H9 (cell line): ENCODE data around the gene MYL6B. TPM values are rescaled to one million over a fixed set of nuclear protein-coding genes. Genes with fewer than 3 reads are reported as not detected.
A peak's percentile ranks its signal among the peaks of the same experiment; 100 is the strongest.

Source experiments
- DNase-seq: peaks from one replicate; pipeline ENCODE4 v3.0.0-alpha.2; 2017
- H2AFZ ChIP-seq: one replicate; pipeline ENCODE4 v1.6.1; 2013; ENCODE audit warnings: mild to moderate bottlenecking, low read length, control low read depth, moderate library complexity
- H2AK5ac ChIP-seq: 2 replicates; pipeline ENCODE4 v1.6.1; 2013; ENCODE audit warnings: low read length, control low read depth, mixed read lengths; ENCODE audit not compliant: insufficient read length
- H2BK120ac ChIP-seq: one replicate; pipeline ENCODE4 v1.6.1; 2013; ENCODE audit warnings: low read depth, mild to moderate bottlenecking, low read length, control low read depth, inconsistent platforms; ENCODE audit not compliant: poor library complexity, severe bottlenecking
- H2BK12ac ChIP-seq: 2 replicates; pipeline ENCODE4 v1.6.1; 2013; ENCODE audit warnings: low read length, control low read depth, mixed read lengths, low read depth; ENCODE audit not compliant: insufficient read length
- H2BK15ac ChIP-seq: 2 replicates; pipeline ENCODE4 v1.6.1; 2013; ENCODE audit warnings: low read depth, low read length, control low read depth
- H2BK20ac ChIP-seq: one replicate; pipeline ENCODE4 v1.6.1; 2013; ENCODE audit warnings: low read depth, mild to moderate bottlenecking, low read length, control low read depth, inconsistent platforms; ENCODE audit not compliant: poor library complexity, severe bottlenecking
- H2BK5ac ChIP-seq: 2 replicates; pipeline ENCODE4 v1.6.1; 2013; ENCODE audit warnings: low read length, control low read depth, mixed read lengths; ENCODE audit not compliant: insufficient read length
- H3K14ac ChIP-seq: 2 replicates; pipeline ENCODE4 v1.6.1; 2013; ENCODE audit warnings: low read length, control low read depth; ENCODE audit not compliant: insufficient read depth
- H3K18ac ChIP-seq: 2 replicates; pipeline ENCODE4 v1.6.1; 2013; ENCODE audit warnings: low read depth, mild to moderate bottlenecking, mixed read lengths, low read length, control low read depth; ENCODE audit not compliant: insufficient read length
- H3K23ac ChIP-seq: 2 replicates; pipeline ENCODE4 v1.6.1; 2013; ENCODE audit warnings: low read length, control low read depth, mixed read lengths, low read depth; ENCODE audit not compliant: insufficient read length
- H3K23me2 ChIP-seq: 2 replicates; pipeline ENCODE4 v1.6.1; 2013; ENCODE audit warnings: low read depth, mild to moderate bottlenecking, mixed read lengths, low read length, control low read depth; ENCODE audit not compliant: insufficient read length, poor library complexity, severe bottlenecking
- H3K27ac ChIP-seq: 2 replicates; pipeline ENCODE4 v1.5.1; 2013; ENCODE audit warnings: low read length, control low read depth, mixed read lengths, low read depth; ENCODE audit not compliant: insufficient read length
- H3K27me3 ChIP-seq: 2 replicates; pipeline ENCODE4 v1.6.1; 2013; ENCODE audit warnings: low read length, control low read depth, inconsistent platforms; ENCODE audit not compliant: insufficient read depth
- H3K4ac ChIP-seq: 2 replicates; pipeline ENCODE4 v1.6.1; 2013; ENCODE audit warnings: low read depth, mild to moderate bottlenecking, control low read depth, inconsistent platforms, low read length, moderate library complexity
- H3K4me1 ChIP-seq: 2 replicates; pipeline ENCODE4 v1.6.1; 2013; ENCODE audit warnings: low read length, control low read depth, inconsistent platforms; ENCODE audit not compliant: insufficient read depth
- H3K4me2 ChIP-seq: 2 replicates; pipeline ENCODE4 v1.6.1; 2013; ENCODE audit warnings: low read length, control low read depth, mixed read lengths; ENCODE audit not compliant: insufficient read length, insufficient read depth
- H3K56ac ChIP-seq: 2 replicates; pipeline ENCODE4 v1.6.1; 2013; ENCODE audit warnings: low read depth, mild to moderate bottlenecking, mixed read lengths, low read length, control low read depth; ENCODE audit not compliant: insufficient read length
- H3K79me1 ChIP-seq: 2 replicates; pipeline ENCODE4 v1.6.1; 2013; ENCODE audit warnings: low read depth, mild to moderate bottlenecking, moderate library complexity, low read length, control low read depth, inconsistent platforms; ENCODE audit not compliant: insufficient read depth, poor library complexity, severe bottlenecking
- H3K79me2 ChIP-seq: 2 replicates; pipeline ENCODE4 v1.6.1; 2013; ENCODE audit warnings: low read length, control low read depth, inconsistent platforms; ENCODE audit not compliant: insufficient read depth
- H3K9ac ChIP-seq: 2 replicates; pipeline ENCODE4 v1.6.1; 2013; ENCODE audit warnings: low read length, control low read depth, mixed read lengths; ENCODE audit not compliant: insufficient read length; ENCODE audit errors: extremely low read depth
- H3K9me3 ChIP-seq: one replicate; pipeline ENCODE4 v1.6.1; 2013; ENCODE audit warnings: low read depth, low read length, inconsistent platforms; ENCODE audit not compliant: control insufficient read depth
- H3T11ph ChIP-seq: one replicate; pipeline ENCODE4 v1.6.1; 2013; ENCODE audit warnings: mild to moderate bottlenecking, low read length, control low read depth, inconsistent platforms
- H4K20me1 ChIP-seq: one replicate; pipeline ENCODE4 v1.6.1; 2013; ENCODE audit not compliant: control insufficient read depth, insufficient read length, insufficient read depth
- H4K5ac ChIP-seq: 2 replicates; pipeline ENCODE4 v1.6.1; 2013; ENCODE audit warnings: low read depth, mild to moderate bottlenecking, mixed read lengths, low read length, control low read depth; ENCODE audit not compliant: insufficient read length
- H4K8ac ChIP-seq: replicated peaks from 2 replicates; pipeline ENCODE4 v1.6.1; 2013; ENCODE audit warnings: low read length, control low read depth, mixed read lengths, low read depth; ENCODE audit not compliant: insufficient read length
- H4K91ac ChIP-seq: 2 replicates; pipeline ENCODE4 v1.6.1; 2013; ENCODE audit warnings: low read depth, mild to moderate bottlenecking, moderate library complexity, mixed read lengths, low read length, control low read depth; ENCODE audit not compliant: insufficient read length
- H3K27ac Mint-ChIP-seq, 3 experiments: 2 replicates in 2 of 3; 3 replicates in 1 of 3; pipeline ENCODE4 v1.8.0; 2020 to 2021; ENCODE audit warnings: mixed read lengths in 3 of 3, mild to moderate bottlenecking in 1 of 3, moderate library complexity in 1 of 3
- H3K27me3 Mint-ChIP-seq: 2 replicates; pipeline ENCODE4 v1.8.0; 2021; ENCODE audit warnings: low read depth, mild to moderate bottlenecking, moderate library complexity, mixed read lengths
- H3K36me3 Mint-ChIP-seq, 3 experiments: 2 replicates in 2 of 3; 3 replicates in 1 of 3; pipeline ENCODE4 v1.8.0; 2020 to 2021; ENCODE audit warnings: low read depth in 3 of 3, mixed read lengths in 3 of 3; ENCODE audit not compliant: insufficient read depth in 1 of 3
- H3K4me1 Mint-ChIP-seq, 2 experiments: 2 replicates each; pipeline ENCODE4 v1.8.0; 2020; ENCODE audit warnings: mixed read lengths in 2 of 2
- H3K4me3 Mint-ChIP-seq, 2 experiments: 2 replicates in 1 of 2; 3 replicates in 1 of 2; pipeline ENCODE4 v1.8.0; 2020 to 2021; ENCODE audit warnings: mild to moderate bottlenecking in 2 of 2, mixed read lengths in 2 of 2, moderate library complexity in 1 of 2
- H3K9me3 Mint-ChIP-seq, 2 experiments: 2 replicates in 1 of 2; 3 replicates in 1 of 2; pipeline ENCODE4 v1.8.0; 2020; ENCODE audit warnings: mild to moderate bottlenecking in 2 of 2, mixed read lengths in 2 of 2, moderate library complexity in 1 of 2
- WGBS: extraction: QIAGEN DNeasy Blood & Tissue Kit; methylation state at CpG from one replicate; pipeline ENCODE4 v1.1.7; 2013; ENCODE audit warnings: missing lambda C conversion rate, low lambda C conversion rate, mixed read lengths; ENCODE audit not compliant: insufficient read length; ENCODE audit errors: extremely low coverage; 5-methylcytosine and 5-hydroxymethylcytosine counted together
- total RNA-seq: library from RNA; stranded (reverse); gene quantifications from 2 replicates; pipeline ENCODE4 v1.2.1, GENCODE V29; 2021
- TF ChIP-seq, protein P1 (sequence below): fragments of 200-600 bp; sonication (generic); conservative IDR thresholded peaks from 3 replicates; pipeline ENCODE4 v1.8.0; 2021; ENCODE audit warnings: antibody characterized with exemption, mild to moderate bottlenecking

MYL6B gene
- total RNA-seq, 1 experiment from 2014 or later, result 165 TPM

DNA sequence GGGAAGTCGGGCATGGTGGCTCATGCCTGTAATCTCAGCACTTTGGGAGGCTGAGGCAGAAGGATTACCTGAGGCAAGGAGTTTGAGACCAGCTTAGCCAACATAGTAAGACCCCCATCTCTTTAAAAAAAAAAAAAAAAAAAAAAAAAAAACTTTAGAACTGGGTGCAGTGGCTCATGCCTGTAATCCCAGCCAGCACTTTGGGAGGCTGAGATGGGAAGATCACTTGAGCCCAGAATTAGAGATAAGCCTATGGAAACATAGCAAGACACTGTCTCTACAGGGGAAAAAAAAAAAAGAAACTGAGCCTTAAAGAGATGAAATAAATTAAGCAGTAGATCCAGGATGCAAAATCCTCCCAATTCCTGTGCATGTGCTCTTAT lies 49.7 kb upstream of the MYL6B start:
- H3K14ac ChIP-seq, result no peak overlapping the region
- H3K18ac ChIP-seq, result no peak overlapping the region
- H4K5ac ChIP-seq, result no peak overlapping the region
- no peak overlapping the region for H2BK12ac ChIP-seq
- no peaks in the 10 kb centered on the region for H3K79me1 ChIP-seq
- H4K20me1 ChIP-seq, result no peaks in the 10 kb centered on the region
- H4K91ac ChIP-seq, result no peak overlapping the region
- WGBS, result no CpG with 5 or more reads among the region's 1 CpG
- no peak overlapping the region for H3K23ac ChIP-seq
- H3K79me2 ChIP-seq, result peaks cover 17% of the 10 kb centered on the region; the same call in 1 of the 2 replicates
- no peak overlapping the region for H3K9ac ChIP-seq
- no peak overlapping the region for H2BK5ac ChIP-seq
- H3K27ac Mint-ChIP-seq, result peak overlapping the region in 2 of 3 experiments; percentile 57 to 75; a peak in 2 of 7 replicates
- no peak overlapping the region for H2BK20ac ChIP-seq
- H2BK120ac ChIP-seq, result no peak overlapping the region
- no peak overlapping the region for H2AK5ac ChIP-seq
- H2BK15ac ChIP-seq, result no peak overlapping the region
- no peak overlapping the region for H3K56ac ChIP-seq
- H3K27me3 Mint-ChIP-seq, result no peaks in the 10 kb centered on the region; the same call in 1 of the 2 replicates
- no peak overlapping the region for H3T11ph ChIP-seq
- H4K8ac ChIP-seq, result no peak overlapping the region
- no peaks in the 10 kb centered on the region for H3K9me3 ChIP-seq
- no peaks in the 10 kb centered on the region for H3K27me3 ChIP-seq
- H3K4me2 ChIP-seq, result no peak overlapping the region
- H2AFZ ChIP-seq, result no peak overlapping the region
- H3K4me1 ChIP-seq, result peaks cover 8% of the 10 kb centered on the region; the same call in 1 of the 2 replicates
- peaks cover 8% of the 10 kb centered on the region for H3K23me2 ChIP-seq
- TF ChIP-seq, protein P1, sequence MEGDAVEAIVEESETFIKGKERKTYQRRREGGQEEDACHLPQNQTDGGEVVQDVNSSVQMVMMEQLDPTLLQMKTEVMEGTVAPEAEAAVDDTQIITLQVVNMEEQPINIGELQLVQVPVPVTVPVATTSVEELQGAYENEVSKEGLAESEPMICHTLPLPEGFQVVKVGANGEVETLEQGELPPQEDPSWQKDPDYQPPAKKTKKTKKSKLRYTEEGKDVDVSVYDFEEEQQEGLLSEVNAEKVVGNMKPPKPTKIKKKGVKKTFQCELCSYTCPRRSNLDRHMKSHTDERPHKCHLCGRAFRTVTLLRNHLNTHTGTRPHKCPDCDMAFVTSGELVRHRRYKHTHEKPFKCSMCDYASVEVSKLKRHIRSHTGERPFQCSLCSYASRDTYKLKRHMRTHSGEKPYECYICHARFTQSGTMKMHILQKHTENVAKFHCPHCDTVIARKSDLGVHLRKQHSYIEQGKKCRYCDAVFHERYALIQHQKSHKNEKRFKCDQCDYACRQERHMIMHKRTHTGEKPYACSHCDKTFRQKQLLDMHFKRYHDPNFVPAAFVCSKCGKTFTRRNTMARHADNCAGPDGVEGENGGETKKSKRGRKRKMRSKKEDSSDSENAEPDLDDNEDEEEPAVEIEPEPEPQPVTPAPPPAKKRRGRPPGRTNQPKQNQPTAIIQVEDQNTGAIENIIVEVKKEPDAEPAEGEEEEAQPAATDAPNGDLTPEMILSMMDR, result no peak
- peaks cover 0 to 3% of the 10 kb centered on the region in 2 experiments; a peak in 1 of 5 replicates for H3K9me3 Mint-ChIP-seq
- no peak overlapping the region for H3K27ac ChIP-seq
- peak overlapping the region in 1 of 2 experiments; percentile 95; a peak in 3 of 5 replicates for H3K4me3 Mint-ChIP-seq
- H3K4ac ChIP-seq, result no peak overlapping the region
- DNase-seq, result no peak
- peaks cover 31 to 78% (median 61%) of the 10 kb centered on the region in 3 experiments for H3K36me3 Mint-ChIP-seq
- H3K4me1 Mint-ChIP-seq, result peaks cover 22 to 27% of the 10 kb centered on the region in 2 experiments
